ENCODE results near the gene SH3RF1. TPM values are rescaled to one million over a fixed set of nuclear protein-coding genes. Genes with fewer than 3 reads are reported as not detected.

SH3RF1 gene
- total RNA-seq, 1 experiment from 2014 or later, result 15.3 TPM

- Histone ChIP-seq H2BK5ac (ENCODE audit: insufficient read length, low read length) (no peak overlapping the region), H3K9ac (ENCODE audit: extremely low read depth, insufficient read length, low read length) (no peak overlapping the region), H3K9me3 (ENCODE audit: control insufficient read depth, low read depth, low read length) (no peaks in the 10 kb centered on the region), H3K4ac (ENCODE audit: low read depth, low read length) (no peak overlapping the region), H3K27me3 (ENCODE audit: insufficient read depth, low read length) (no peaks in the 10 kb centered on the region), H4K5ac (ENCODE audit: insufficient read length, low read depth, low read length) (no peak overlapping the region), H2BK20ac (ENCODE audit: low read depth, low read length, poor library complexity, severe bottlenecking) (no peak overlapping the region), H2BK120ac (ENCODE audit: low read depth, low read length, poor library complexity, severe bottlenecking) (no peak overlapping the region), H2AK5ac (ENCODE audit: insufficient read length, low read length) (no peak overlapping the region), H3K27ac (ENCODE audit: insufficient read length, low read depth, low read length) (no peak overlapping the region), H3K4me1 (ENCODE audit: insufficient read depth, low read length) (no peaks in the 10 kb centered on the region; the same call in 1 of the 2 replicates), H2AFZ (ENCODE audit: low read length) (no peak overlapping the region), H3T11ph (ENCODE audit: low read length) (no peak overlapping the region), H3K23ac (ENCODE audit: insufficient read length, low read depth, low read length) (no peak overlapping the region), H3K23me2 (ENCODE audit: insufficient read length, low read depth, low read length, poor library complexity, severe bottlenecking) (no peaks in the 10 kb centered on the region), H3K56ac (ENCODE audit: insufficient read length, low read depth, low read length) (no peak overlapping the region), H4K91ac (ENCODE audit: insufficient read length, low read depth, low read length) (no peak overlapping the region), H3K79me2 (ENCODE audit: insufficient read depth, low read length) (no peaks in the 10 kb centered on the region), H4K20me1 (ENCODE audit: control insufficient read depth, insufficient read depth, insufficient read length) (no peaks in the 10 kb centered on the region), H2BK12ac (ENCODE audit: insufficient read length, low read depth, low read length) (no peak overlapping the region), H3K4me2 (ENCODE audit: insufficient read depth, insufficient read length, low read length) (no peak overlapping the region), H4K8ac (replicated peaks; ENCODE audit: insufficient read length, low read depth, low read length) (no peak overlapping the region), H2BK15ac (ENCODE audit: low read depth, low read length) (no peak overlapping the region), H3K14ac (ENCODE audit: insufficient read depth, low read length) (no peak overlapping the region), H3K79me1 (ENCODE audit: insufficient read depth, low read depth, low read length, poor library complexity, severe bottlenecking) (no peaks in the 10 kb centered on the region), H3K18ac (ENCODE audit: insufficient read length, low read depth, low read length) (no peak overlapping the region)
- peaks cover 15 to 18% of the 10 kb centered on the region in 2 experiments for H3K4me1 Mint-ChIP-seq
- no peaks in the 10 kb centered on the region for H3K9me3 Mint-ChIP-seq
- H3K27me3 Mint-ChIP-seq (ENCODE audit: low read depth), result no peaks in the 10 kb centered on the region
- H3K27ac Mint-ChIP-seq, result no peak overlapping the region; a peak in 2 of 7 replicates
- DNase-seq, result no peak
- H3K4me3 Mint-ChIP-seq, result no peak overlapping the region
- TF ChIP-seq CTCF (conservative IDR thresholded peaks at IDR 0.05), result no peak
- H3K36me3 Mint-ChIP-seq (ENCODE audit: insufficient read depth in 1 of 3, low read depth in 3 of 3), result no peaks in the 10 kb centered on the region
These were observed 127.8 kb downstream of the SH3RF1 start for GRCh38 chr4:169142906-169143305.

Measured in H9 (cell line).